Fibroblast of lung (primary cell): ENCODE data around the gene TRIM6. TPM values are rescaled to one million over a fixed set of nuclear protein-coding genes. Genes with fewer than 3 reads are reported as not detected.
A peak's percentile ranks its signal among the peaks of the same experiment; 100 is the strongest.

Source experiments
- DNase-seq, 2 donors: peaks; one replicate each; pipeline versions ENCODE4 v3.0.0 to v3.0.0-alpha.2; 2010; ENCODE audit warnings: low read depth in 2 of 2
- H2AFZ ChIP-seq: 2 replicates; pipeline ENCODE4 v1.5.1; 2012; ENCODE audit warnings: low read length, control low read depth, inconsistent platforms
- H3K27ac ChIP-seq: 2 replicates; pipeline ENCODE4 v1.5.1; 2011; ENCODE audit warnings: low read length, control low read depth; ENCODE audit not compliant: insufficient read depth
- H3K27me3 ChIP-seq: 2 replicates; pipeline ENCODE4 v1.5.1; 2011; ENCODE audit warnings: mild to moderate bottlenecking, low read length; ENCODE audit not compliant: control insufficient read depth, insufficient read depth
- H3K36me3 ChIP-seq: 2 replicates; pipeline ENCODE4 v1.5.1; 2011; ENCODE audit warnings: low read length; ENCODE audit not compliant: control insufficient read depth, insufficient read depth
- H3K4me1 ChIP-seq: 2 replicates; pipeline ENCODE4 v1.5.1; 2011; ENCODE audit warnings: low read length; ENCODE audit not compliant: control insufficient read depth, insufficient read depth; ENCODE audit errors: extremely low read depth
- H3K4me2 ChIP-seq: 2 replicates; pipeline ENCODE4 v1.5.1; 2011; ENCODE audit warnings: low read length, control low read depth; ENCODE audit not compliant: insufficient read depth; ENCODE audit errors: extremely low read depth
- H3K4me3 ChIP-seq, 4 experiments: fragments of 200-600 bp in 1 of 4; sonication (generic) in 1 of 4; replicated peaks in 1 of 4; 2 replicates each; pipeline ENCODE4 v1.5.1; 2011 to 2016; ENCODE audit warnings: low read length in 4 of 4, low read depth in 3 of 4, mild to moderate bottlenecking in 3 of 4, control low read depth in 2 of 4, inconsistent platforms in 1 of 4, mixed read lengths in 1 of 4; ENCODE audit not compliant: insufficient read depth in 1 of 4; ENCODE audit errors: control extremely low read depth in 1 of 4
- H3K79me2 ChIP-seq: 2 replicates; pipeline ENCODE4 v1.5.1; 2012; ENCODE audit warnings: mild to moderate bottlenecking, low read length, inconsistent platforms; ENCODE audit not compliant: control insufficient read depth, insufficient read depth
- H3K9ac ChIP-seq: 2 replicates; pipeline ENCODE4 v1.5.1; 2011; ENCODE audit warnings: mild to moderate bottlenecking, low read length, control low read depth; ENCODE audit not compliant: insufficient read depth
- H3K9me3 ChIP-seq: 2 replicates; pipeline ENCODE4 v1.5.1; 2012; ENCODE audit warnings: low read depth, low read length; ENCODE audit not compliant: control insufficient read depth, insufficient read depth
- H4K20me1 ChIP-seq: 2 replicates; pipeline ENCODE4 v1.5.1; 2011; ENCODE audit warnings: low read length; ENCODE audit not compliant: control insufficient read depth, insufficient read depth; ENCODE audit errors: extremely low read depth
- CTCF ChIP-seq, 2 donors: IDR thresholded peaks in 1 of 2; conservative IDR thresholded peaks in 1 of 2; 1 replicate in 1 of 2; 2 replicates in 1 of 2; pipeline ENCODE4 v1.5.1; 2011 to 2012; ENCODE audit warnings: low read length in 2 of 2, control low read depth in 1 of 2, inconsistent platforms in 1 of 2, low read depth in 1 of 2, mild to moderate bottlenecking in 1 of 2
- EZH2 ChIP-seq: IDR thresholded peaks from 2 replicates; pipeline ENCODE4 v1.5.1; 2012; ENCODE audit warnings: low read length, control low read depth, mild to moderate bottlenecking; ENCODE audit errors: missing control alignments
- polyA plus RNA-seq, 2 donors: library from polyadenylated mRNA; depleted of rRNA in 1 of 2; stranded (reverse) in 1 of 2; unstranded in 1 of 2; fragments of >200 nt; gene quantifications; 2 replicates each; pipeline ENCODE4 v1.2.1, GENCODE V29; 2011 to 2012; ENCODE audit warnings: missing spikeins in 1 of 2
- total RNA-seq: library from RNA; depleted of rRNA; stranded (reverse); fragments of >200 nt; gene quantifications from 2 replicates; pipeline ENCODE4 v1.2.1, GENCODE V29; 2014

Gene TRIM6
- total and polyA plus RNA-seq, 2 donors (not counting 1 experiment from before 2014, with no cell fraction given) = 8.2 to 8.6 TPM

GRCh38 chr11:5624489-5625279 lies 28.2 kb downstream of the TRIM6 start, which contains the start of gene TRIM34:
Gene TRIM34 (plus strand): TSS chr11:5625001. CDS start chr11:5632332, 7,331 bp downstream.
- Histone ChIP-seq H3K9ac (peak within 1 kb of the TSS; percentile 60), H3K4me3 (peak within 1 kb of the TSS; percentile 68 to 83 (median 75)), H3K4me1 (peaks cover 12% of the 10 kb centered on the region), H3K4me2 (peak within 1 kb of the TSS; percentile 92), H3K36me3 (no peaks in the 10 kb centered on the region), H3K9me3 (no peaks in the 10 kb centered on the region), H4K20me1 (no peaks in the 10 kb centered on the region), H3K27me3 (no peaks in the 10 kb centered on the region), H3K27ac (peak within 1 kb of the TSS; percentile 46), H2AFZ (peak within 1 kb of the TSS; percentile 96), H3K79me2 (no peaks in the 10 kb centered on the region)
- DNase-seq = peak; percentile 66 to 68
- TF ChIP-seq CTCF (conservative IDR thresholded peaks at IDR 0.05 in 1 of 2, IDR thresholded peaks at IDR 0.05 in 1 of 2; ENCODE audit: low read depth in 1 of 2, low read length in 2 of 2) (no peak), EZH2 (no peak)

GRCh38 chr11:5625281-5625680 lies 28.8 kb downstream of the TRIM6 start:
- H4K20me1 ChIP-seq = no peaks in the 10 kb centered on the region
- peak overlapping the region; percentile 46 for H3K27ac ChIP-seq
- H3K4me3 ChIP-seq = peak overlapping the region; percentile 68 to 83 (median 75)
- H3K4me1 ChIP-seq = peaks cover 11% of the 10 kb centered on the region
- no peak for DNase-seq
- H3K9ac ChIP-seq = no peak overlapping the region
- TF ChIP-seq CTCF (conservative IDR thresholded peaks at IDR 0.05 in 1 of 2, IDR thresholded peaks at IDR 0.05 in 1 of 2; ENCODE audit: low read depth in 1 of 2, low read length in 2 of 2) (no peak), EZH2 (no peak)
- peak overlapping the region; percentile 92 for H3K4me2 ChIP-seq
- H3K79me2 ChIP-seq = no peaks in the 10 kb centered on the region
- H3K36me3 ChIP-seq = no peaks in the 10 kb centered on the region
- H3K27me3 ChIP-seq = no peaks in the 10 kb centered on the region
- peak overlapping the region; percentile 96 for H2AFZ ChIP-seq
- no peaks in the 10 kb centered on the region for H3K9me3 ChIP-seq

DNA sequence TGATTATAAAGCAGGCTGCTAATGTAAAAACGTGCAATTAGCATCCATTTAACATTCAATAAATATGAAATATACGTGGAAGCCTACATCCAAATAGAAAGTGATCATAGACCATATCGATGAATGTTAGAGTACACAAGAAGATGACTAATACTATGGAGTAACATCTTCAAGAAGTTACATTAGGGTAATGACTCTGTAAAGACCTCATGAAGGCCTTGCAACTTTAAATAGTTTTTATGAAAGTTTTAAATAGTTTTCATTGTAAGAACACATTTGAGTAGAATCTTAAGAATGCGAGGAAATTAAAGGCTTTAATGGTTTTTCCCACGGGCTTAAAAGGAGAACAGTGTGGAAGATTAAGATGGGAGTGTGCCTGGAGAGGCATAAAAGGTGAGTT lies 29.8 kb downstream of the TRIM6 start:
- Histone ChIP-seq H3K27ac (no peak overlapping the region), H3K27me3 (no peaks in the 10 kb centered on the region), H4K20me1 (no peaks in the 10 kb centered on the region), H2AFZ (no peak overlapping the region), H3K79me2 (no peaks in the 10 kb centered on the region), H3K4me2 (peak overlapping the region; percentile 92), H3K4me3 (peak overlapping the region in 2 of 4 experiments; percentile 6 to 71), H3K9ac (no peak overlapping the region), H3K36me3 (no peaks in the 10 kb centered on the region), H3K9me3 (no peaks in the 10 kb centered on the region), H3K4me1 (peaks cover 6% of the 10 kb centered on the region)
- TF ChIP-seq CTCF (conservative IDR thresholded peaks at IDR 0.05 in 1 of 2, IDR thresholded peaks at IDR 0.05 in 1 of 2; ENCODE audit: low read depth in 1 of 2, low read length in 2 of 2) (no peak), EZH2 (no peak)
- DNase-seq = peak in 1 of 2 donors; percentile 47
